ENCODE data around the gene TAS1R3. TPM values are rescaled to one million over a fixed set of nuclear protein-coding genes. Genes with fewer than 3 reads are reported as not detected.

TAS1R3 gene
- total and polyA plus RNA-seq, 12 donors: 0.16 to 3.1 (median 0.37) TPM

- H3K27me3 ChIP-seq: peaks cover 0 to 32% (median 24%) of the 10 kb centered on the region in 7 donors
- WGBS, 2 donors: 66 to 70% methylated on average over 50 of the region's 50 CpGs
- no peaks in the 10 kb centered on the region for H3K9me3 ChIP-seq
- H3K36me3 ChIP-seq: no peaks in the 10 kb centered on the region
- intact Hi-C loops (cut with DNase I): no loop called here
- no peak overlapping the region for H3K4me3 ChIP-seq
- no peak for TF ChIP-seq CTCF (IDR thresholded peaks at IDR 0.05)
- DNase-seq (no peak), ATAC-seq (no peak)
- no peak overlapping the region for H3K27ac ChIP-seq
- H3K4me1 ChIP-seq: peaks cover 0 to 14% (median 7%) of the 10 kb centered on the region in 9 donors
Observed at GRCh38 chr1:1286313-1287261, 44.5 kb upstream of the TAS1R3 start.

GRCh38 chr1:1287288-1288110, 43.6 kb upstream of the TAS1R3 start:
- H3K4me1 ChIP-seq: peaks cover 0 to 13% (median 7%) of the 10 kb centered on the region in 9 donors
- H3K36me3 ChIP-seq: no peaks in the 10 kb centered on the region
- no peak overlapping the region for H3K27ac ChIP-seq
- no peak for ATAC-seq
- H3K9me3 ChIP-seq: no peaks in the 10 kb centered on the region
- WGBS, 2 donors: 82 to 85% methylated on average over 44 to 46 of the region's 46 CpGs
- peaks cover 0 to 32% (median 24%) of the 10 kb centered on the region in 7 donors for H3K27me3 ChIP-seq
- H3K4me3 ChIP-seq: no peak overlapping the region
- intact Hi-C loops (cut with DNase I): no loop called here
- TF ChIP-seq CTCF (IDR thresholded peaks at IDR 0.05): no peak
- peak in 1 of 2 donors; percentile 7 for DNase-seq

GRCh38 chr1:1290238-1290731, 40.8 kb upstream of the TAS1R3 start:
- H3K27ac ChIP-seq: no peak overlapping the region
- peaks cover 0 to 20% (median 1%) of the 10 kb centered on the region in 9 donors for H3K36me3 ChIP-seq
- H3K9me3 ChIP-seq: no peaks in the 10 kb centered on the region
- peaks cover 0 to 13% (median 7%) of the 10 kb centered on the region in 9 donors for H3K4me1 ChIP-seq
- WGBS, 2 donors: 50 to 62% methylated on average over 15 of the region's 15 CpGs
- ATAC-seq (peak in 4 of 8 donors; percentile 38 to 65 (median 42)), DNase-seq (peak in 1 of 2 donors; percentile 68)
- intact Hi-C loops (cut with DNase I): loop anchor here in 9 of 10 donors (2.0 to 10.0 kb wide), 5 partner anchors 165 to 265 kb away; partner anchors contain the start of gene AGRN (in 1 of the 9)
- H3K4me3 ChIP-seq: no peak overlapping the region
- peaks cover 0 to 26% (median 20%) of the 10 kb centered on the region in 7 donors for H3K27me3 ChIP-seq
- peak; percentile 25 to 74 (median 57) for TF ChIP-seq CTCF (IDR thresholded peaks at IDR 0.05)
